OCI-LY7 (cell line): Measurements from ENCODE around the gene SMG9. TPM values are rescaled to one million over a fixed set of nuclear protein-coding genes. Genes with fewer than 3 reads are reported as not detected.

Experiments
- BruUV-seq: library from RNA; stranded (reverse); fragments of 400-500 nt; replicated peaks from 2 replicates; lab custom pipeline; 2021; lab: Mats Ljungman, UMichigan
- CTCF ChIA-PET: fragments of 300-600 bp; sonication (Branson Sonifier 250); formaldehyde crosslinking; loops from one replicate; lab custom pipeline; 2022; ENCODE audit warnings: antibody characterized with exemption; ENCODE audit not compliant: unreplicated experiment; lab: Charles Lee
- POLR2A ChIA-PET: fragments of 300-600 bp; sonication (Branson Sonifier 250); formaldehyde crosslinking; loops from one replicate; lab custom pipeline; 2022; ENCODE audit warnings: antibody characterized with exemption; lab: Charles Lee
- DNase-seq: peaks from one replicate; pipeline ENCODE4 v3.0.0-alpha.2; 2015; ENCODE audit warnings: low spot score
- H2AFZ ChIP-seq: fragments of 200-600 bp; sonication (generic), shearing (Covaris generic); 2 replicates; pipeline ENCODE4 v1.6.1; 2014; ENCODE audit warnings: mild to moderate bottlenecking, antibody characterized with exemption, low read length, moderate library complexity
- H3K27ac ChIP-seq: fragments of 200-600 bp; sonication (generic); 2 replicates; pipeline ENCODE4 v1.5.1; 2014; ENCODE audit warnings: mixed run types, low read depth, mild to moderate bottlenecking, moderate library complexity, low read length, inconsistent platforms; ENCODE audit not compliant: poor library complexity, severe bottlenecking
- H3K36me3 ChIP-seq: fragments of 200-600 bp; sonication (generic); 2 replicates; pipeline ENCODE4 v1.6.1; 2014; ENCODE audit warnings: mild to moderate bottlenecking, antibody characterized with exemption, low read length, moderate library complexity, mixed read lengths; ENCODE audit not compliant: insufficient read depth
- H3K4me1 ChIP-seq: fragments of 200-600 bp; sonication (generic); 2 replicates; pipeline ENCODE4 v1.5.1; 2014; ENCODE audit warnings: mild to moderate bottlenecking, low read length; ENCODE audit not compliant: insufficient read depth, poor library complexity, severe bottlenecking
- H3K4me2 ChIP-seq: fragments of 200-600 bp; sonication (generic); 2 replicates; pipeline ENCODE4 v1.6.1; 2014; ENCODE audit warnings: mild to moderate bottlenecking, low read length
- H3K4me3 ChIP-seq: fragments of 200-600 bp; sonication (generic); 2 replicates; pipeline ENCODE4 v1.5.1; 2014; ENCODE audit warnings: mild to moderate bottlenecking, low read depth, low read length; ENCODE audit not compliant: poor library complexity, severe bottlenecking
- H3K79me2 ChIP-seq: fragments of 200-600 bp; sonication (generic); 2 replicates; pipeline ENCODE4 v1.6.1; 2016; ENCODE audit warnings: low read depth, mild to moderate bottlenecking, low read length, moderate library complexity, mixed read lengths; ENCODE audit not compliant: insufficient read depth
- H3K9me2 ChIP-seq: fragments of 200-600 bp; sonication (generic); 2 replicates; pipeline ENCODE4 v1.6.1; 2016; ENCODE audit warnings: mild to moderate bottlenecking, low read length, mixed read lengths; ENCODE audit not compliant: insufficient read depth
- H3K9me3 ChIP-seq: fragments of 200-600 bp; sonication (generic); 2 replicates; pipeline ENCODE4 v1.6.1; 2014; ENCODE audit warnings: mild to moderate bottlenecking, mixed run types, low read length, mixed read lengths
- H4K20me1 ChIP-seq: fragments of 200-600 bp; sonication (generic); 2 replicates; pipeline ENCODE4 v1.6.1; 2014; ENCODE audit warnings: mild to moderate bottlenecking, antibody characterized with exemption, low read length, moderate library complexity, mixed read lengths; ENCODE audit not compliant: insufficient read depth
- CTCF ChIP-seq: fragments of 200-600 bp; sonication (generic); conservative IDR thresholded peaks from 2 replicates; pipeline ENCODE4 v1.5.1; 2014; ENCODE audit warnings: mild to moderate bottlenecking, antibody characterized with exemption, low read length, moderate library complexity, mixed read lengths
- EZH2phosphoT487 ChIP-seq: fragments of 200-600 bp; sonication (generic); IDR thresholded peaks from 2 replicates; pipeline ENCODE4 v1.6.1; 2018; ENCODE audit warnings: low read depth, borderline replicate concordance, mild to moderate bottlenecking, mixed run types, antibody characterized with exemption, low read length, moderate library complexity, mixed read lengths
- intact Hi-C: fragments of 100-400 bp; cut with micrococcal nuclease; formaldehyde crosslinking; loops from one replicate; pipeline ENCODE4 v1.10.0; 2022; ENCODE audit not compliant: unreplicated experiment
- total RNA-seq, 2 experiments: library from RNA; depleted of rRNA in 1 of 2; stranded (reverse); fragments of >200 nt in 1 of 2; shearing (Covaris generic) in 1 of 2; gene quantifications; 2 replicates each; pipeline ENCODE4 v1.2.3, GENCODE V29; 2014 to 2022

The SMG9 gene
- total RNA-seq, 2 experiments from 2014 or later: 65.6 to 75.5 TPM

- H3K4me1 ChIP-seq: peaks cover 52% of the 10 kb centered on the region
- H3K36me3 ChIP-seq: no peaks in the 10 kb centered on the region
- H2AFZ ChIP-seq: peak overlapping the region; percentile 68
- TF ChIP-seq CTCF (no peak), EZH2phosphoT487 (no peak)
- no peaks in the 10 kb centered on the region for H3K9me3 ChIP-seq
- H3K4me3 ChIP-seq: peak overlapping the region; percentile 56
- POLR2A ChIA-PET: interaction anchor here (1.6 kb wide), 1 partner anchor 29 kb away, joined by 4 read pairs; the partner anchor contains the start of gene SMG9
- H3K4me2 ChIP-seq: peak overlapping the region; percentile 77
- peak; percentile 89 for DNase-seq
- H4K20me1 ChIP-seq: no peaks in the 10 kb centered on the region
- intact Hi-C loops: loop anchor here (1.0 to 2.0 kb wide), 2 partner anchors 18 to 188 kb away; partner anchors contain the start of genes IRGQ and ZNF576
- CTCF ChIA-PET: interaction anchor here (0.6 kb wide), 1 partner anchor 46 kb away, joined by 5 read pairs; no protein-coding TSS in a partner anchor
- H3K79me2 ChIP-seq: peaks cover 14% of the 10 kb centered on the region
- H3K27ac ChIP-seq: peak overlapping the region; percentile 98
- H3K9me2 ChIP-seq: no peaks in the 10 kb centered on the region
- BruUV-seq: no TSS peak
Observed at GRCh38 chr19:43784241-43784980, 29.6 kb upstream of the SMG9 start.

- CTCF ChIA-PET: no interaction called here
- no peaks in the 10 kb centered on the region for H3K9me3 ChIP-seq
- peaks cover 21% of the 10 kb centered on the region for H3K79me2 ChIP-seq
- peak overlapping the region; percentile 98 for H3K27ac ChIP-seq
- intact Hi-C loops: loop anchor here (1.0 to 2.0 kb wide), 2 partner anchors 17 to 187 kb away; partner anchors contain the start of genes IRGQ and ZNF576
- H3K4me3 ChIP-seq: peak overlapping the region; percentile 26
- H3K4me2 ChIP-seq: peak overlapping the region; percentile 77
- no peaks in the 10 kb centered on the region for H3K36me3 ChIP-seq
- H3K4me1 ChIP-seq: peaks cover 59% of the 10 kb centered on the region
- no TSS peak for BruUV-seq
- no peaks in the 10 kb centered on the region for H4K20me1 ChIP-seq
- TF ChIP-seq CTCF (no peak), EZH2phosphoT487 (no peak)
- POLR2A ChIA-PET: interaction anchor here (1.6 kb wide), 1 partner anchor 28 kb away, joined by 4 read pairs; the partner anchor contains the start of gene SMG9
- DNase-seq: no peak
- H3K9me2 ChIP-seq: no peaks in the 10 kb centered on the region
- peak overlapping the region; percentile 68 for H2AFZ ChIP-seq
Observed at GRCh38 chr19:43783636-43784035, 28.9 kb upstream of the SMG9 start.
